Astrocyte (in vitro differentiated cells and primary cell): Measurements from ENCODE around the gene DUSP11.

Experiments
- EZH2 ChIP-seq: IDR thresholded peaks from 2 replicates; pipeline ENCODE4 v1.6.1; 2012; ENCODE audit warnings: mild to moderate bottlenecking, low read length, inconsistent platforms; ENCODE audit not compliant: insufficient read depth
- TF ChIP-seq, protein P1 (sequence below): IDR thresholded peaks from 2 replicates; pipeline ENCODE4 v1.5.1; 2011; ENCODE audit warnings: low read depth, mild to moderate bottlenecking, inconsistent platforms, low read length, moderate library complexity; ENCODE audit not compliant: insufficient read depth

DNA sequence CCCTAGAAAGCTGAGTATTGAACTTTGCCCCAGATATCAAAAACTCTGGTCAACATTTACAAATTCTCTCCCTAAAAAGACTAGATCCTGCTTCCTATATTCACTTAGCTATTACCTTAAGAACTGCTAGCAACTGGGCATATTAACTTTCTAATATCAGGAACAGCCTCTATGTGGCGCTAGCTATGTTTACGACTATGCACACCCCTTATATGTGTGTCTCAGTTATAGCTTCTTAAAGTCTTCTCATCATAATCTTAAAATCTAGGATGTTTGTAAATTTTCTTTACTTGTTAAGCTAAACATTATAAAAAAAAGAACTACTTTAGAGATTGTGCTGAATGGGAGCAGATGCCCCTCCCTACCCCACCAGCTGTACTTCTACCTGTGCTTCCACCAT is 47.1 kb upstream of the DUSP11 start:
- TF ChIP-seq, protein P1, sequence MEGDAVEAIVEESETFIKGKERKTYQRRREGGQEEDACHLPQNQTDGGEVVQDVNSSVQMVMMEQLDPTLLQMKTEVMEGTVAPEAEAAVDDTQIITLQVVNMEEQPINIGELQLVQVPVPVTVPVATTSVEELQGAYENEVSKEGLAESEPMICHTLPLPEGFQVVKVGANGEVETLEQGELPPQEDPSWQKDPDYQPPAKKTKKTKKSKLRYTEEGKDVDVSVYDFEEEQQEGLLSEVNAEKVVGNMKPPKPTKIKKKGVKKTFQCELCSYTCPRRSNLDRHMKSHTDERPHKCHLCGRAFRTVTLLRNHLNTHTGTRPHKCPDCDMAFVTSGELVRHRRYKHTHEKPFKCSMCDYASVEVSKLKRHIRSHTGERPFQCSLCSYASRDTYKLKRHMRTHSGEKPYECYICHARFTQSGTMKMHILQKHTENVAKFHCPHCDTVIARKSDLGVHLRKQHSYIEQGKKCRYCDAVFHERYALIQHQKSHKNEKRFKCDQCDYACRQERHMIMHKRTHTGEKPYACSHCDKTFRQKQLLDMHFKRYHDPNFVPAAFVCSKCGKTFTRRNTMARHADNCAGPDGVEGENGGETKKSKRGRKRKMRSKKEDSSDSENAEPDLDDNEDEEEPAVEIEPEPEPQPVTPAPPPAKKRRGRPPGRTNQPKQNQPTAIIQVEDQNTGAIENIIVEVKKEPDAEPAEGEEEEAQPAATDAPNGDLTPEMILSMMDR, result peak; percentile 42
- TF ChIP-seq EZH2, result no peak
